AG09319 (cell line): ENCODE measurements around the gene C1orf210.

Source experiments
- DNase-seq: peaks from one replicate; pipeline ENCODE4 v3.0.0-alpha.2; 2010; ENCODE audit warnings: low read depth; ENCODE audit errors: extremely low read depth
- TF ChIP-seq, protein P1 (sequence below): IDR thresholded peaks from 2 replicates; pipeline ENCODE4 v1.5.1; 2011; ENCODE audit warnings: low read depth, mild to moderate bottlenecking, inconsistent platforms, low read length, moderate library complexity

Gene C1orf210

DNA sequence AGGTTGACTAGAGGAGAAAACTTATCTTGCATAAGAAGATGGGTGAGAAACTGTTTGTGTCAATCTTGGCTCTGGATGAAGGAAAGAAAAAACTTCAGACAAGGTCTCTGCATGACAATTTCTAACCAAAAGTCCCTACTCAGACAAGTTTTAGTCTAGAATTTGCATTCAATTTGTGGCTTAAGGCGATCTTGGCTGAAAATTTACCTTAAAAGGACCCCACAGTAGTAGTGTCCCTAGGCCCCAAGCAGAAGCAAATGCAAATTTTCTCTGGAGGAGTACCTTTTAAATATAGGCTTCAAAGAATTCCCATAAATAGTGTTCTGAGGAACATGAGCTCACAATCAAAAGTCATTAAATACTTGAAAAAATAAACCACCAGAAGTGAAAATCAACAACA, 33.2 kb downstream of the C1orf210 start:
- TF ChIP-seq, protein P1, sequence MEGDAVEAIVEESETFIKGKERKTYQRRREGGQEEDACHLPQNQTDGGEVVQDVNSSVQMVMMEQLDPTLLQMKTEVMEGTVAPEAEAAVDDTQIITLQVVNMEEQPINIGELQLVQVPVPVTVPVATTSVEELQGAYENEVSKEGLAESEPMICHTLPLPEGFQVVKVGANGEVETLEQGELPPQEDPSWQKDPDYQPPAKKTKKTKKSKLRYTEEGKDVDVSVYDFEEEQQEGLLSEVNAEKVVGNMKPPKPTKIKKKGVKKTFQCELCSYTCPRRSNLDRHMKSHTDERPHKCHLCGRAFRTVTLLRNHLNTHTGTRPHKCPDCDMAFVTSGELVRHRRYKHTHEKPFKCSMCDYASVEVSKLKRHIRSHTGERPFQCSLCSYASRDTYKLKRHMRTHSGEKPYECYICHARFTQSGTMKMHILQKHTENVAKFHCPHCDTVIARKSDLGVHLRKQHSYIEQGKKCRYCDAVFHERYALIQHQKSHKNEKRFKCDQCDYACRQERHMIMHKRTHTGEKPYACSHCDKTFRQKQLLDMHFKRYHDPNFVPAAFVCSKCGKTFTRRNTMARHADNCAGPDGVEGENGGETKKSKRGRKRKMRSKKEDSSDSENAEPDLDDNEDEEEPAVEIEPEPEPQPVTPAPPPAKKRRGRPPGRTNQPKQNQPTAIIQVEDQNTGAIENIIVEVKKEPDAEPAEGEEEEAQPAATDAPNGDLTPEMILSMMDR, result no peak
- DNase-seq, result no peak

DNA sequence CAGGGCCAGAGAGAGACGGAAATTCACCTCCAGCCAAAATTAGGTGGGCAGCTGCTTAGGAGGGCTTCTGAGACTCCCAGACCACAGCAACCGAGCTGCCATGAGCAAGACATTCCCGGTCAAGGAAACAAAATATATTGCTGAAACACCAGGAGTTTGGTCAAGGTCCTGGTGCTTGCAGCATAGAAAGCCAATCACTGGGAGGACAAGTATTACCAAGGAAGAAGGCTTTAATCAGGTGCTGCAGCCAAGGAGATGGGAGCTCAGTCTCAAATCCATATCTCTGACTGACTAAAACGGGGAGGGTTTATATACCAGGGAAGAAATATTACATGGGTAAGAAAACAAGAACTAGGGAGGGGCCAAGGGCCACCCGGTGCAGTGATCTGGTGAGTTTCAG, 34.4 kb downstream of the C1orf210 start:
- TF ChIP-seq, protein P1, result no peak

DNA sequence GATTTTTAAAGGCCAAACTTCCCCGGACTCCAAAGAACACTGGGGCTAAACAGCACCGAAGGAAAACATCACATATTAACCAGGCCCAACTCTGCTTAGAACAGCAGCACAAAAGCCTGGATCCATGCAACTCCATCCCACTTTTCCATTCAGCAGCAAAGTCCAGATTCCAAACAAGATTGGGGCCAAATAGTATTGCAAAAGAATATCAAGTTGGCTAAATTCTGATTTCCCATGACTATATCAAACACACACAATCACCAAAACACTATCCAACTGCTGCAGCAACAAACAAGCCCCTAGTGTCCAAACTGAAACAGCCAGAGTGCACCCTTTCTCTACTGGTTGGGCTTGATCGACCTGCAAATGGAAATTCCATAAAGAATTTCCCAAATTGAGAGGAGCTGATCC, 35.0 kb downstream of the C1orf210 start:
- TF ChIP-seq, protein P1, result no peak
- no peak for DNase-seq

More for the DNA sequence above, 34.4 kb downstream of the C1orf210 start:
- no peak for DNase-seq

DNA sequence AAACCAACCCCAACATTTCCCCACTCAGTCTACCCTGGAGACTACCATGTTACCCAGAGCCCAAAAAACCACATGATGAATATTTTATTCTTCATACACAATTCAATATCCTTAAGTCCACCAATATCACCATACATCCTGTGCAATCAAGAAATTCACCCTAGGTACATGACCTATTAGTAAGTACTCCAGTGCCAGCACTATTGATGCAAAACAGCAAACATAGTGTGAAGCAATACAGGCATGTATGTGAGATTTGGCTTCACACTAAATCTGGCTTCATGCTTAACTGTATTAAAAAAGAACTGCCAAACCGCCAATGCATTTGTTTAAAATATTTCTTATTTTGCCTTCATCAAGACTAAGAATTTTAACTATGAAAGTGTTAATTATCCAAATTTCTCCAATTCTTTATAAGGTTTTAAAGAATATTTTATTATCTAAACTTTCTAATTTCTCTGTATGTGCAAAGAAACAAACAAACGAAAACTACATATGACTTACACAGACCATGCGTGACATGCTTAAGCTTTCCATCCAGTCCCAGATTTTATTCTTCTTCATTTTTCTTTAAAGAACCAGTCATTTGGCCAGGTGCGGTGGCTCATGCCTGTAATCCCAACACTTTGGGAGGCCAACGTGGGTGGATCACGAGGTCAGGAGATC, 38.0 kb downstream of the C1orf210 start:
- DNase-seq, result no peak
- TF ChIP-seq, protein P1, result no peak

DNA sequence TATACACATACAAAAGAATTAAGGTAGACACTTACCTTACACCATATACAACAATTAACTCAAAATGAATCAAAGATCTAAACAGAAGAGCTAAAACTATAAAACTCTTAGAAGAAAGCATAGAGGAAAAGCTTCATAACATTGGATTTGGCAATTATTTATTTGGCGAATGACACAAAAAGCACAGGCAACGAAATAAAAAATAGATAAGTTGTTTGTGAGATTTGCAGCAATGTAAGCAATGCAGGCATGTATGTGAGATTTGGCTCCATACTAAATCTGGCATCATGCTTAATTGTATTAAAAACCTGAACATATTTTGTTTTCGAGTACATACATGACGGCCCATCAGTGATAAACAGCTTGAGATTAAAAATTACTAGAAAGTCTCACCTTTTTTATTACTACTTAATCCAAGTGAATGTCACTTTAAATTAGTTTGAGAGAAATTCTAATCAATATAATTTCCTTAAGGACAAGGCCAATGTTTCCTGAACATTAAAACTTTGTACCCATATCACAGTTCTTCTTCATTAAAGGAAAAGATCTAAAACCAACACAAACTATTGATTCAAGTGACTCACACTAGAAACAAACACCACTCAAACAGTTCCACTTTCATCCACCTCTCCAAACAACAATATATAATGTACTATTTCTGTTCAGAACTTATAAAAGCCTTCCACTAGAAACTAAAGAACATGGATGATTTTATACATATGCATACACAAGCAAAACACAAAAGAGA, 38.7 kb downstream of the C1orf210 start:
- TF ChIP-seq, protein P1, result no peak
- no peak for DNase-seq

DNA sequence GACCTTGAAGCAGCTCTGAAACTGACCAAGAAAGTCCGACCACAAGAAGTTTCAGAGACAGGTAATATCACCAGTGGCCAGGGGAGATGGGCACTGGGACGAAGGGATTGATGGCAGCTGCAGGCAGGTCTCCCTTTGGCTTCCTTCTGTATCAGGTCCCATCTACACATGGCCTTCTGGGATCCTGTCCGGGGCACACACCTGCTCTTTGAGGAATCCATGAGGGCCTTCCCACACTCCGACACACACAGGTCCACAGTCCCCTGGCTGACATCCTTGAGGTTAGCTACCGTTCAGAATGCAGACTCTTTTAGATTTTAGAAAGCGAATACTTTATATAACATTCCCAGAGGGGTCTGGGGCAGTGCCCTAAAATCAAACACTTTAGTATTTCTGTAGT, 42.1 kb downstream of the C1orf210 start:
- TF ChIP-seq, protein P1, result no peak
- DNase-seq, result no peak

DNA sequence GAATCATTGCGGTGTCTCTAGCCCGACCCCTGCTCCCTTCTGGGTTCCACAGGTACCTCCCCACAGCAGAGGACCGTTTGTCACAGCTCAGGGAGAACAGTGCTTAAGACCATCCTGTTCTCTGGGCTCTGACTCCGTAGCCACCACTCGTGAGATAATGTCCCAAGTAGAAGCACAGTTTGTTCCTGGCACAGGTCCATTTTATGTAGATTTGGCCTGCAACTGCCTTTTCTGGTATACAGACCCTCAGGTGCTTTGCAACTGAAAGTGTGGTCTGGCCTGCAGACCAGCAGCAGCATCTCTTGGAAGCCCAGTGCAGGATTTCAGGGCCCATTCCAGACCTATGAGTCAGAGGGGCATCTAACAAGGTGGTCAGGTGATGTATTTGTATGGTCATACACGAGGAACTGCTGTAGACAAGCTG, 44.0 kb downstream of the C1orf210 start:
- TF ChIP-seq, protein P1, result no peak
- DNase-seq, result no peak
